Neural cell (in vitro differentiated cells): ENCODE measurements around the gene C19orf44.

Experiments
- EP300 ChIP-seq: fragments of 450-650 bp; conservative IDR thresholded peaks from 2 replicates; pipeline ENCODE4 v1.6.1; 2014; ENCODE audit warnings: antibody characterized with exemption, mild to moderate bottlenecking, moderate library complexity; ENCODE audit not compliant: poor library complexity, severe bottlenecking
- EZH2 ChIP-seq: fragments of 200-600, 300-800 bp; shearing (Covaris generic), sonication (generic); IDR thresholded peaks from 2 replicates; pipeline ENCODE4 v1.6.1; 2014; ENCODE audit warnings: antibody characterized with exemption, low read length, borderline replicate concordance, mild to moderate bottlenecking; ENCODE audit not compliant: insufficient read depth, poor library complexity, severe bottlenecking
- RAD21 ChIP-seq: fragments of 450-650 bp; conservative IDR thresholded peaks from 2 replicates; pipeline ENCODE4 v1.6.1; 2014; ENCODE audit warnings: antibody characterized with exemption, mild to moderate bottlenecking, moderate library complexity
- TF ChIP-seq, protein P1 (sequence below): fragments of 450-650 bp; IDR thresholded peaks from 2 replicates; pipeline ENCODE4 v1.5.1; 2014; ENCODE audit warnings: antibody characterized with exemption, mild to moderate bottlenecking, moderate library complexity; ENCODE audit not compliant: poor library complexity, severe bottlenecking

DNA sequence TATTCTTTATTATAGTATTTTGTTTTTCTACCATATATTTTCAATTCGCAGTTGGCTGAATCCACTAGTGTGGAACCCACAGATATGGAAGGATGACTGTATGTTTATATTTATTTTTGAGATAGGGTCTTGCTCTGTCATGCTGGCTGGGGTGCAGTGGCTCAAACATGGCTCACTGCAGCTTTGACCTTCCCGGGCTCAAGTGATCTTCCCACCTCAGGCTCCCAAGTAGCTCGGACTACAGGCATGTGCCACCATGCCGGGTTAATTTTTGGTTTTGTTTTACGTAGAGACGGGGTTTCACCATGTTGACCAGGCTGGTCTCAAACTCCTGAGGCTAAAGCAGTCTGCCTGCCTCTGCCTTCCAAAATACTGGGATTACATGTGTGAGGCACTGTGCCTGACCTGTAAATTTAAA is 66.4 kb downstream of the C19orf44 start:
- TF ChIP-seq EP300 (no peak), EZH2 (no peak), RAD21 (no peak)
- TF ChIP-seq, protein P1, sequence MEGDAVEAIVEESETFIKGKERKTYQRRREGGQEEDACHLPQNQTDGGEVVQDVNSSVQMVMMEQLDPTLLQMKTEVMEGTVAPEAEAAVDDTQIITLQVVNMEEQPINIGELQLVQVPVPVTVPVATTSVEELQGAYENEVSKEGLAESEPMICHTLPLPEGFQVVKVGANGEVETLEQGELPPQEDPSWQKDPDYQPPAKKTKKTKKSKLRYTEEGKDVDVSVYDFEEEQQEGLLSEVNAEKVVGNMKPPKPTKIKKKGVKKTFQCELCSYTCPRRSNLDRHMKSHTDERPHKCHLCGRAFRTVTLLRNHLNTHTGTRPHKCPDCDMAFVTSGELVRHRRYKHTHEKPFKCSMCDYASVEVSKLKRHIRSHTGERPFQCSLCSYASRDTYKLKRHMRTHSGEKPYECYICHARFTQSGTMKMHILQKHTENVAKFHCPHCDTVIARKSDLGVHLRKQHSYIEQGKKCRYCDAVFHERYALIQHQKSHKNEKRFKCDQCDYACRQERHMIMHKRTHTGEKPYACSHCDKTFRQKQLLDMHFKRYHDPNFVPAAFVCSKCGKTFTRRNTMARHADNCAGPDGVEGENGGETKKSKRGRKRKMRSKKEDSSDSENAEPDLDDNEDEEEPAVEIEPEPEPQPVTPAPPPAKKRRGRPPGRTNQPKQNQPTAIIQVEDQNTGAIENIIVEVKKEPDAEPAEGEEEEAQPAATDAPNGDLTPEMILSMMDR: no peak
